ENCODE data around the gene BORCS5. TPM values are rescaled to one million over a fixed set of nuclear protein-coding genes. Genes with fewer than 3 reads are reported as not detected.
A peak's percentile ranks its signal among the peaks of the same experiment; 100 is the strongest.
"Not testable (repeated sequence)": the region's sequence is repeated elsewhere in the genome, so short reads cannot be mapped to it uniquely, and the experiment has no call there.

BORCS5 gene
- total RNA-seq, 1 experiment from 2014 or later, result 7.8 TPM

- H3K36me3 ChIP-seq (ENCODE audit: control insufficient read depth, insufficient read depth, low read length), result no peaks in the 10 kb centered on the region
- no peaks in the 10 kb centered on the region for H3K27me3 ChIP-seq (ENCODE audit: control insufficient read depth, insufficient read depth, low read length)
- DNase-seq (ENCODE audit: low read depth, low spot score) (no peak), ATAC-seq (peak; percentile 95)
- CTCF ChIA-PET, result interaction anchor here (0.6 to 1.1 kb wide), 6 partner anchors 11 to 770 kb away, joined by 3 to 7 read pairs (median 4); no protein-coding TSS in a partner anchor
- intact Hi-C loops (cut with micrococcal nuclease; ENCODE audit: unreplicated experiment) (no loop called here), in situ Hi-C loops (cut with HindIII; ENCODE audit: low pct_unique_long_range_greater_than_20kb, low sequenced_read_pairs) (no loop called here)
- peak within 1 kb of the TSS; percentile 56 to 63 for H3K4me3 ChIP-seq (ENCODE audit: low read depth in 2 of 2, low read length in 2 of 2)
- no peaks in the 10 kb centered on the region for H3K9me3 ChIP-seq (ENCODE audit: control insufficient read depth, insufficient read depth, low read depth, low read length)
- H3K4me1 ChIP-seq (ENCODE audit: control insufficient read depth, insufficient read depth, low read length), result 0 out of 2 replicates have a peak, but pooled peaks cover 4% of the 10 kb centered on the region
- POLR2A ChIA-PET, result no interaction called here
- TF ChIP-seq SIN3A (IDR thresholded peaks at IDR 0.05; ENCODE audit: borderline replicate concordance, insufficient read depth, low read depth, low read length), result no peak
- TF ChIP-seq, protein P1, sequence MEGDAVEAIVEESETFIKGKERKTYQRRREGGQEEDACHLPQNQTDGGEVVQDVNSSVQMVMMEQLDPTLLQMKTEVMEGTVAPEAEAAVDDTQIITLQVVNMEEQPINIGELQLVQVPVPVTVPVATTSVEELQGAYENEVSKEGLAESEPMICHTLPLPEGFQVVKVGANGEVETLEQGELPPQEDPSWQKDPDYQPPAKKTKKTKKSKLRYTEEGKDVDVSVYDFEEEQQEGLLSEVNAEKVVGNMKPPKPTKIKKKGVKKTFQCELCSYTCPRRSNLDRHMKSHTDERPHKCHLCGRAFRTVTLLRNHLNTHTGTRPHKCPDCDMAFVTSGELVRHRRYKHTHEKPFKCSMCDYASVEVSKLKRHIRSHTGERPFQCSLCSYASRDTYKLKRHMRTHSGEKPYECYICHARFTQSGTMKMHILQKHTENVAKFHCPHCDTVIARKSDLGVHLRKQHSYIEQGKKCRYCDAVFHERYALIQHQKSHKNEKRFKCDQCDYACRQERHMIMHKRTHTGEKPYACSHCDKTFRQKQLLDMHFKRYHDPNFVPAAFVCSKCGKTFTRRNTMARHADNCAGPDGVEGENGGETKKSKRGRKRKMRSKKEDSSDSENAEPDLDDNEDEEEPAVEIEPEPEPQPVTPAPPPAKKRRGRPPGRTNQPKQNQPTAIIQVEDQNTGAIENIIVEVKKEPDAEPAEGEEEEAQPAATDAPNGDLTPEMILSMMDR (IDR thresholded peaks at IDR 0.05), result peak; percentile 39
- no peak within 1 kb of the TSS for H3K27ac ChIP-seq (ENCODE audit: low read length)
- no TSS peak for BruUV-seq (replicated peaks)
Measured at GRCh38 chr12:12349711-12350665, 6.9 kb upstream of the BORCS5 start, which contains the start of gene MANSC1. TSS of gene MANSC1 (minus strand) at chr12:12350242. CDS start at chr12:12343314, 6,928 bp downstream.

DNA sequence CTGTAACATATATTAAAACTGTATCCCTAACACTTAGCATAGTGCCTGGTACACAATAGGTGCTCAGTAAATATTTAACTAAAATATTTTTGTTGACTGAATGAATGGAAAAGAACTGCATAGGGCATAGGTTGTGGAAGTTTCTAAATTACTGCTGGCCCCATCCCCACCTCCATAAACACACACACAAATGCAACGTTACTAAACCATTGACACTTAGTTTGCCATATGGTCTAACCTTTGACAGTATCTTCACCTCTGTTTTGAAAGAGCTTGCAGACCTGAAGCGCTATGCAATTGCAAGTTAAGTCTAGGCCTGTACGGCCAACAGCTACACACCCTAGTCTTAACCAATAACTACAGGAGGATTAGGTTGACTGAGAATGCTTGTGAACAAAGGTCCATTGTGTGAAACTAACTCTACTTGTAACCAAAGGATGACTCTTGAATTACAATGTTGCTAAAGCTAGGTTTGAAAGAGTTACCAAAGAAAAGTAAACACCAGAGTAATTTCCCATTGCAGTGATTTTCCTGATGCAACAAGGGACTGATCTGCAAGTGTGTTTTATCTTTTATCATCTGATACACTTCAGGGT lies 5.9 kb upstream of the BORCS5 start:
- H3K9me3 ChIP-seq (ENCODE audit: control insufficient read depth, insufficient read depth, low read depth, low read length), result no peaks in the 10 kb centered on the region
- H3K4me3 ChIP-seq (ENCODE audit: low read depth in 2 of 2, low read length in 2 of 2), result no peak overlapping the region; a peak in 1 of 4 replicates
- no TSS peak for BruUV-seq (replicated peaks)
- ATAC-seq (peak; percentile 31; the same call in 1 of the 2 replicates), DNase-seq (ENCODE audit: low read depth, low spot score) (no peak)
- TF ChIP-seq TCF7L2 (IDR thresholded peaks at IDR 0.05; ENCODE audit: low read depth, low read length), result no peak
- intact Hi-C loops (cut with micrococcal nuclease; ENCODE audit: unreplicated experiment), result no loop called here
- H3K36me3 ChIP-seq (ENCODE audit: control insufficient read depth, insufficient read depth, low read length), result no peaks in the 10 kb centered on the region
- 0 out of 2 replicates have a peak, but pooled peaks cover 4% of the 10 kb centered on the region for H3K4me1 ChIP-seq (ENCODE audit: control insufficient read depth, insufficient read depth, low read length)
- ChIA-PET CTCF (interaction anchor here (0.6 kb wide), 1 partner anchor 315 kb away, joined by 7 read pairs; no protein-coding TSS in a partner anchor), POLR2A (no interaction called here)
- no peaks in the 10 kb centered on the region for H3K27me3 ChIP-seq (ENCODE audit: control insufficient read depth, insufficient read depth, low read length)
- no peak overlapping the region for H3K27ac ChIP-seq (ENCODE audit: low read length)
- in situ Hi-C loops (cut with HindIII; ENCODE audit: low pct_unique_long_range_greater_than_20kb, low sequenced_read_pairs), result no loop called here

GRCh38 chr12:12351468-12352185 lies 5.3 kb upstream of the BORCS5 start:
- H3K4me1 ChIP-seq (ENCODE audit: control insufficient read depth, insufficient read depth, low read length); POLR2A ChIA-PET; H3K36me3 ChIP-seq (ENCODE audit: control insufficient read depth, insufficient read depth, low read length); H3K9me3 ChIP-seq (ENCODE audit: control insufficient read depth, insufficient read depth, low read depth, low read length); intact Hi-C loops (cut with micrococcal nuclease; ENCODE audit: unreplicated experiment); H3K4me3 ChIP-seq (ENCODE audit: low read depth in 2 of 2, low read length in 2 of 2); in situ Hi-C loops (cut with HindIII; ENCODE audit: low pct_unique_long_range_greater_than_20kb, low sequenced_read_pairs); DNase-seq (ENCODE audit: low read depth, low spot score); BruUV-seq (replicated peaks); H3K27me3 ChIP-seq (ENCODE audit: control insufficient read depth, insufficient read depth, low read length); ATAC-seq; H3K27ac ChIP-seq (ENCODE audit: low read length): not testable (repeated sequence)
- CTCF ChIA-PET, result interaction anchor here (0.6 kb wide), 1 partner anchor 315 kb away, joined by 7 read pairs; no protein-coding TSS in a partner anchor

Data from Panc1 (cell line).